Activated naive CD4-positive, alpha-beta T cell treated with Interleukin-2 at 50 U/mL for 16 hours (primary cell): ENCODE data around the gene CCDC92B.
"Not testable (repeated sequence)": the region's sequence is repeated elsewhere in the genome, so short reads cannot be mapped to it uniquely, and the experiment has no call there.

Experiments
- DNase-seq: peaks from one replicate; pipeline ENCODE4 v3.0.0-alpha.2; 2020

The CCDC92B gene

GRCh38 chr17:2701996-2702741, 47.3 kb downstream of the CCDC92B start:
- DNase-seq = no peak

DNA sequence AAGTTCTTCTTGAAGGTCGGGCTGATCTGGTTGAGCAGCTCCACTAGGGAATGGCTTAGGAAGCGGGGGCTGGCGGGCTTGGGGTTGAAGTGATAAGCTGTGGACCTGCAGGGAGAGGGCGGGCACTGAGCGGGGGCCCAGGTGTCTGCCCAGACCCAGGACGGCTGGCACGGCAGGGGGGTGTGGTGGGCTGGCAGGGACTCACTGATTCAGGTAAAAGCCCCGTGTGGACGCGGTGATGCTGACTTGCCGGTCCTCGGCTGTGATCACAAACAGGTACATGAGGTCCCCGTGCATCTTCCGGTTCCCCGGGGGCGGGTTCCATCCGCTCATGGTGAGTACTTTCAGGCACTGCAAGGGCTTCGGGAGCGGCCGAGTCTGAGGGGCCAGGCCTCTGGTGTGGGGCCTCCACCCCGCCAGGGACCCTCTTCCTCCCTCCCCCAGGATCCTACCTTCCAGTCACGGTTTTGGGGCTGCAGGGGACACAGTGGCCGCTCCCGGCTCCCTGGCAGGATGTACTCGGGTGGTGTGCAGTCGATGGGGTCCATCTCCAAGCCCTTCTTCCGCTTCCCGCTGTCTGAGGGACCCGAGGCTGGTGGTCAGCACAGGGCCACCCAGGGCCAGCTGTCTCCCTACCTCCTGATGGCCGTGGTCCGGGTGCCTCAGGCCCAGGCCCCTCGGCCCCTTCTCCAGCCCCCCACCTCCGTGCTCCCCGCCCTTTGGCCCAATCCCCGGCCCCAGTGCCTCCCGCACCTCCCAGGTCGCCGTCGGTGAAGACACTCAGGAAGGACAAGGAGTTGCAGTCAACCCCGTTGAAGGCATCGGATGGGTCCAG, 48.1 kb downstream of the CCDC92B start:
- DNase-seq = no peak

DNA sequence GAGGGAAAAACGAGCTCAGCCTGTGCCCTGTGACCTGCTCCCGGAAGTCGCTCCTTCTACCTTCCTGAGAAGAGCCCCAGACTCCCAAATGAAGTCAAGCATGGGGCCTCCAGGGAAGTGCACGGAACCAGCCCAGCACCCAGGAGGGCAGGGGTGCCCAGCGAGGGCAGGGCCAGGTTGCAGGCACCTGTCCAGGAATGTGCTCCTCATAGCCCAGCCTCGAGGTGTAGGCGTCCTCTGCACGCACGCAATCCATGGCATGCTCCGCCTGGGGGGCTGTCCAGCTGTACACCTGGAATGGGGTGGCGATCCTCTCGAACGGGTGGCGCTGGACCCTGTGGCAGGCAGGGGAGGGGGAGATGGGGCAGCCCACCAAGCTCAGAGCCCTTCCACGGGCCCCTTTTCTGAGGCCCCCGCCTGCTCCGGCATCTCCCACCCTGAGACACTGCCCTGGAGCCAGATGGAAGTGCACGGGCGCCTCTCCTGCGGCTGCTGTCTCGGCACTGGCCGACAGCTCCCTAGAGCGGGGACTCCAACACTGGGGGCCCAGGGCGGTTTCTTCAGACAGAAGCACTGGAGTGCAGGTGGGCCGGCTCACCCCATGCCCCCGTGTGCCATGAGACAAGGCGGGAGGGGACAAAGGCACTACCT, 48.8 kb downstream of the CCDC92B start:
- DNase-seq = no peak

GRCh38 chr17:2700030-2700490, 49.4 kb downstream of the CCDC92B start:
- no peak for DNase-seq

- not testable (repeated sequence) for DNase-seq
These were observed 50.1 kb downstream of the CCDC92B start for GRCh38 chr17:2699216-2699805.

GRCh38 chr17:2697611-2698162, 51.8 kb downstream of the CCDC92B start:
- DNase-seq = no peak

DNA sequence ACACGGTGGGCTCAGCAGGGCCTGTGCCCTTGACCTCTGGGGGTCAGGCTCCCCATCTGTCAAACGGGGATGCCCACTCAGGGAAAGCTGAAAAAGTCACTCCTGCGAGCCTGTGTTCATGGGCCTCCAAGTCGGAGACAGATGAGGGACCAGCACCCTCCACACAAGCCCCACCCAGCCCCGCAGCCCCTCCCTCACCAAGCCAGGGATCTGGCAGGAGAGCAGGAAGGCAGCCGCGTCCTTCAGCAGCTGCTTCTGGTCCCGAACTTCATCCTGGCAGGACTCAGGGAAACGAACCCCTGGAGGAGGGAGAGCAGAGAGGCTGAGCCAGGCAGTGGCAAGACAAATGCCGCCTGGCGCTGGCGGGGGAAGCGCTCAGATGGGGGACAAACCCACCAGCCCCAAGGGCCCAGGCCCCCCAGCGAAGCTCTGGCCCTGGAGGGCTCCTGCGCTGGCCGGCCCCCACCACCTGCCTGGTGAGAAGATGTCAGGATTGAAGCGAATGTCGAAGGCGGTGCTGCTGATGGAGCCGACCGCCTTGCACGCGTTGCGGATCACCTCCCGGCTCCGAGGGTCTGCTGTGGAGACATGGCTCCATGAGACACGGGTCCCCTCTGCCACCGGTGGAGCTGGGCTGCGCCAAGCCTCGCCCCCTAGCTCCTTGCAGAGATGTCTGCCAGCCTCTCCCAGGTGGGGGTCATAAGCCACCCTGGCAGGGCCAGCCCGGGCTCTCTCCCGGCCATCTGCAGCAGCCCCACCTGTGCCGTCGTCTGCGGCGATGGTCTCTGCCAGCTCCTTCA, 53.3 kb downstream of the CCDC92B start:
- DNase-seq = no peak

DNA sequence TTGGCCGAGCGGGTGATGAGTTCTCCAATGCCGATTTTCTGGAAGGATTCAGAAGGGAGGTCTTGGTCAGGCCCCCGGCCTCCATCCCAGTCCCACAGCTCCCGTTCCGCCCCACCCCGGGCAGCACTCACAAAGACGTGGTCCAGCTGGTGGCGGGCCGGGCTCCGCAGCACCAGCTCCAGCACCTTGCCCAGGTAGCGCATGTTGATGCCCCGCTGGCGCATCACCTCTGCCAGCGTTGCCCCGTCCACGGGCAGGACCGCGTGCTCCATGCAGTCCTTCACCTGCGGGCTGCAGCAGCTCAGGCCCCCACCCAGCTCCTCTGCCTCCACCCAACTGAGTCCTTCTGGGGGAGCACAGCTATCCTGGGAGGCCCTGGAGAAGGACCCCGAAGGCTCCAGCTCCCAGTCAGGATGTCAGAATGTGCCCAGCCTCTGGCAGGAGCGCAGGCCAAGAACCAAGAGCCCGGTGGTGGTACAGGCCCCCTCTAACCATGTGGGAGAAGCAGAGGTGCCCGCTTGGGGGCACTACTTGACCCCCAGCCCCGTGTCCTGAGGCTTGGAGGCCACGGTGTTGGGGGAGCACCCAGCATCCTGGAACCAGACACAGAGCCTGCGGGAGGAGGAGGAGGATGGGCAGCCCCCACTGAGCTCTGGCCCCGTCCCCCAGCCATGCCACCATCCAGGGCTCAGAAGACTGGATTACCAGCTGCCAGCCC, 54.0 kb downstream of the CCDC92B start:
- no peak for DNase-seq

GRCh38 chr17:2694381-2695242, 54.8 kb downstream of the CCDC92B start:
- DNase-seq = no peak

DNA sequence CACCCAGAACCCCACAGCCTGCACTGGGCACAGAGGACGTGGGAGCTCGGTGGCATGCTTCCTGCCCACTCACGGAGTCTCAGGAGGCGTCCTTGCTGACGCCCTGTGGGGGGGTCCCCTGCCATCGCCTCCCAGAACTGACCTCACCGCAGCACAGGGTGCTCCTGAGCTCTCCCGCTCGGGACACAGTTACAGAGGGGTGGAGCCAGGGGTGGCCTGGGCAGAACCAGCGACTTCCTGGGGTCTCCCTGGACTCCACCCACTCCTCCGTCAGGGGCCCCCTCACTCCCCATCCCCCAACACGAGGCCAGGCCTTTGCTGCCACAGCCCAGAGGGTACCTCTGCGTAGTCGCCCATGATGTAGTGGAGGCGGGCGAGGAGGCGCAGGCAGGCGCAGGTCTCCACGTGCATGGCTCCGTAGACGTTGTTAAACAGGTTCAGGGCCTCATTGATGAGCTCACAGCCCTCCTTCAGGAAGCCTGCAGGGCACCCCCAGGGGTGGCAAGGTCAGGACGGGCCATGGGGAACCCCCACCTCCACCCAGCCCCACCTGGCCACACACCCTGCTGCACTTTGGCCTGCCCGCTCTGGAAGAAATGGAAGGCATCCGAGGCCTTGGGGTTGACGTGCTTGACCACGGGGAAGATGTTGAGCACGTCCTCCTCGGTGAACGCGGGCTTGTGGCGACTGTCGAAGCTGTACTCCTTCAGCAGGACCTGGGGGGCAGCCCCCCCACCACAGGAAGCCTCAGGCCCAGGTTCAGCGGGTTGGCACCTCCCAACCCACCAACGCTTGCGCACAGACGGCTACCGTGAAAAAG, 55.7 kb downstream of the CCDC92B start:
- no peak for DNase-seq

- no peak for DNase-seq
These were observed 56.7 kb downstream of the CCDC92B start for GRCh38 chr17:2692781-2693135.

DNA sequence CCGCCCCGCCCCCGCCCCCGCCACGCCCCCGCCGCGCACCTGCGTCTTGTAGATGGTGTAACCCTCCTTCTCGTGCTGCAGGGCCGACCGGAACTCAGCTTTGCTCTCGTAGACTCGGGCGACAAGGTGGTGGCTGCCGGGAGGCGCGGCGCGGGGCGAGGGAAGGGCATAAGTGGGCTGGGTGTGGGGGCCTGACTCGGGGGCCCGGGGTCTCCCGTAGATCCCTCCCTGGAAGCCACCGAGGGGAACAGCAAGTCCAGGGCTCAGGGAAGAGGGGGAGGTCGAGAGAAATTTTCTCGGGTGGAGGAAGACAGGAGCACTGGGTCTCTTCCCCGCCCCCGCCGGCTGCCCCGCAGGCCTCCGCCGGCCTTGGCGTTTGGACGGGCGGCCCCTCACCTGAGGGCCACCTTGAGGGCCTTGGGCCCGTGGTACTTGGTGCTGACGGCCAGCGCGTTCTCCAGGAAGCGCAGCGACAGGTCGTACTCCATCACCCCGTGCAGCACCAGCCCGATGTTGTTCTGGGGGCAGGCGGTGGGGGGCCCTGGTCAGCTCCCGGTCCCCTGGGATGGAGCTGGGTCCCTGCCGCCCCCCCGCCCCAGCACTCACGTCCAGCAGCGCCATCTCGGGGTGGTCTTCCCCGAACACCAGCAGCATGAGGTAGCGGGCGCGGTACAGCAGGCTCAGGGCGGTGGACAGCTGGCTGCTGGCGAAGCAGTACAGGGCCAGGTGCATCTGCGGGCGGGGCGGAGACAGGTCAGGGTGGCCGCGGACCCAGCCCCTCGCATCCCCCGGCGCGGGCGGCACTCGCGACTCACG, 57.3 kb downstream of the CCDC92B start:
- DNase-seq = no peak

- DNase-seq = no peak
These were observed 58.2 kb downstream of the CCDC92B start for GRCh38 chr17:2691069-2691871.

DNA sequence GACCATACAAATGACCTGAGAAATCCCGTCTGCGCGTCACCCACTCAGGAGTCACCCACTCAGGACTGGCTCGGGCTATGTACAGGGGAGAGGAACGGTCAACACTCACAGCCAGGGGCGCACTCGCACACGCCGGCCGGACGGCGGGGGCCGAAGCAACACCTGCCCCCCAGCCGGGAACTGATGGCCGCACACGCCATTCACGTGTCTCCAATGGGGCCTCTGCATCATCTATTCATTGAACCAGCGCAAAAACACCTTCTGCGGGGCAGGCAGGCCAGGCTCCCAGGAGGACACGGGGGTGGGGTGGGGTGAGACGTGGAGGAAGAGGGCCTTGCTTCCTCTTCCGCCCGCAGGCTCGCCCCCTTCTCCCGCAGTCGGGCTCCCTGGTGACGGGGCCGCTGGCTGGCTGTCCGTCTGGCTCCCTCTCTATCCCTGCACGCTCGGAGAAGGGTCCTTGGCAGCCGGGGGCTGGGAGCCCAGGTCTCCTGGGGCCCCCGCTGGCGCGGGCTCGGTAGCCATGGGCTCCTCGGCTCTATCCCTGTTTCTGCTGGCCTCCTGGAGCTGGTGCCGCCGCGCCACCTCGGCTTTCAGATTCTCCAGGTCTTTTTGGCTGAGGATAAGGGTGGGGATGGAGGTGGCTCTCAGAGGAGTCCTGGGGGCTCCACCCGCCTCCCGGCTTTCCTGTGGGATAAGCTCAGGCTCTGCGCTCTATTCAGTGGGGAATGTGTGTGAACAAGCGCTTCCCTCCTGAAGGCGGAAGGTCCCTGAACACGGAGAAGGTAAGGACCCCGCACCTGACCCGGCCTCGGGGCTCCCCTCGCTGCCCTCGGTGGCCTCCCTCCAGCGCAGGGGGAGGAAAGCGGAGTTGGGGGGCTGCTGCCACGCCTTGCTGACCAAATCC, 59.0 kb downstream of the CCDC92B start:
- DNase-seq = no peak

- DNase-seq = no peak
These were observed 59.9 kb downstream of the CCDC92B start for GRCh38 chr17:2689411-2690164.
